ENCODE data around the gene CCN6.

Gene CCN6

DNA sequence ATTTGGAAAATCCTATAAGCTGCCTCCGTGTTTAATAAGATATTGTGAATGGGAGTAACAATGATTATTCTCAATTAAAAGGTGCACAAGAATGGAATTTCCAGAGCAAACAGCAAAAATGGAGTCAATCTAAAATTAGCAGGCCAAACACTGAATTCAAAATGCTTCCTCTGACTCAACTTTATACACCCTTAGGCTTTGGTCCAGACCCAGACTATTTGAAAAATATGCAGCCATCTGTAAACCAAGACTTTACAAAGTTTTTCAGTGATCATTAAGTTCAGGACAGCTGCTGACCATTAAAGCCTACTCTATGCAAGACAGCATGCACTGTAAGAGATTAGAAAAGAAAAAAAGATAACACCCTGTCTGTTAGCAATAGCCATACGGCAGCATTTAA lies 39.4 kb upstream of the CCN6 start:
- ChIA-PET CTCF (interaction anchor here (1.0 to 2.1 kb wide), 5 partner anchors 14 to 305 kb away, joined by 3 to 13 read pairs (median 8); no protein-coding TSS in a partner anchor), POLR2A (no interaction called here)
- H3K4me3 ChIP-seq (ENCODE audit: low read depth, low read length), result no peak overlapping the region

GRCh38 chr6:112015725-112016124 lies 38.2 kb upstream of the CCN6 start:
- H3K27ac ChIP-seq (ENCODE audit: extremely low read depth, low read depth, low read length), result no peak overlapping the region
- POLR2A ChIA-PET, result no interaction called here
- no peak for TF ChIP-seq ZNF449 (tag by site-specific recombination; IDR thresholded peaks at IDR 0.05)
- TF ChIP-seq ZNF169 (tag by site-specific recombination; IDR thresholded peaks at IDR 0.05), result no peak
- peak; percentile 71 for TF ChIP-seq PRDM1 (tag by site-specific recombination; IDR thresholded peaks at IDR 0.05)
- TF ChIP-seq ZNF623 (tag by site-specific recombination; IDR thresholded peaks at IDR 0.05), result no peak

More for the DNA sequence above, 39.4 kb upstream of the CCN6 start:
- Histone ChIP-seq H3K4me1 (ENCODE audit: control insufficient read depth, insufficient read depth, low read length) (peaks cover 13% of the 10 kb centered on the region), H3K9me3 (ENCODE audit: control insufficient read depth, insufficient read depth, low read depth, low read length) (no peaks in the 10 kb centered on the region), H3K36me3 (ENCODE audit: control insufficient read depth in 2 of 2, insufficient read depth in 1 of 2, low read length in 2 of 2) (no peaks in the 10 kb centered on the region), H3K27ac (ENCODE audit: extremely low read depth, low read depth, low read length) (no peak overlapping the region)
- no peak for TF ChIP-seq ZNF701 (tag by site-specific recombination; IDR thresholded peaks at IDR 0.05)
- no peak for TF ChIP-seq ZNF138 (tag by site-specific recombination; IDR thresholded peaks at IDR 0.05; ENCODE audit: borderline replicate concordance)
- no peak for TF ChIP-seq ZNF223 (tag by site-specific recombination; IDR thresholded peaks at IDR 0.05)
- no peak for TF ChIP-seq ZNF214 (tag by site-specific recombination; IDR thresholded peaks at IDR 0.05; ENCODE audit: borderline replicate concordance)
- TF ChIP-seq RBAK (tag by site-specific recombination; IDR thresholded peaks at IDR 0.05), result no peak

GRCh38 chr6:112016320-112016719 lies 37.6 kb upstream of the CCN6 start:
- ChIA-PET CTCF (interaction anchor here (1.6 to 2.9 kb wide), 3 partner anchors 11 to 25 kb away, joined by 7 to 28 read pairs (median 7); no protein-coding TSS in a partner anchor), POLR2A (no interaction called here)
- Histone ChIP-seq H3K36me3 (ENCODE audit: control insufficient read depth in 2 of 2, insufficient read depth in 1 of 2, low read length in 2 of 2) (no peaks in the 10 kb centered on the region), H3K4me1 (ENCODE audit: control insufficient read depth, insufficient read depth, low read length) (peaks cover 15% of the 10 kb centered on the region), H3K4me3 (ENCODE audit: low read depth, low read length) (no peak overlapping the region), H3K27ac (ENCODE audit: extremely low read depth, low read depth, low read length) (no peak overlapping the region), H3K9me3 (ENCODE audit: control insufficient read depth, insufficient read depth, low read depth, low read length) (no peaks in the 10 kb centered on the region)
- TF ChIP-seq ZNF792 (tag by site-specific recombination; IDR thresholded peaks at IDR 0.05), result no peak
- TF ChIP-seq ZNF561 (tag by site-specific recombination; IDR thresholded peaks at IDR 0.05; ENCODE audit: borderline replicate concordance), result no peak
- TF ChIP-seq ZNF354C (tag by site-specific recombination; IDR thresholded peaks at IDR 0.05; ENCODE audit: borderline replicate concordance, low read depth), result no peak
- TF ChIP-seq ZNF2 (tag by site-specific recombination; IDR thresholded peaks at IDR 0.05), result no peak
- no peak for TF ChIP-seq ZNF654 (tag by site-specific recombination; IDR thresholded peaks at IDR 0.05; ENCODE audit: low read depth)
- TF ChIP-seq ZNF433 (tag by site-specific recombination; IDR thresholded peaks at IDR 0.05; ENCODE audit: low read depth), result no peak
- no peak for TF ChIP-seq ZNF48 (tag by site-specific recombination; IDR thresholded peaks at IDR 0.05)
- TF ChIP-seq ZNF677 (tag by site-specific recombination; IDR thresholded peaks at IDR 0.05), result no peak
- no peak for TF ChIP-seq ZFP37 (tag by site-specific recombination; IDR thresholded peaks at IDR 0.05)
- TF ChIP-seq ZNF768 (tag by site-specific recombination; IDR thresholded peaks at IDR 0.05), result no peak

More at GRCh38 chr6:112015725-112016124, 38.2 kb upstream of the CCN6 start:
- H3K36me3 ChIP-seq (ENCODE audit: control insufficient read depth in 2 of 2, insufficient read depth in 1 of 2, low read length in 2 of 2), result no peaks in the 10 kb centered on the region
- no peaks in the 10 kb centered on the region for H3K9me3 ChIP-seq (ENCODE audit: control insufficient read depth, insufficient read depth, low read depth, low read length)
- CTCF ChIA-PET, result interaction anchor here (1.0 to 2.1 kb wide), 4 partner anchors 10 to 306 kb away, joined by 3 to 13 read pairs (median 10); no protein-coding TSS in a partner anchor
- H3K4me3 ChIP-seq (ENCODE audit: low read depth, low read length), result no peak overlapping the region
- peaks cover 13% of the 10 kb centered on the region for H3K4me1 ChIP-seq (ENCODE audit: control insufficient read depth, insufficient read depth, low read length)

GRCh38 chr6:112017169-112017568 lies 36.7 kb upstream of the CCN6 start:
- Histone ChIP-seq H3K4me1 (ENCODE audit: control insufficient read depth, insufficient read depth, low read length) (peaks cover 17% of the 10 kb centered on the region), H3K27ac (ENCODE audit: extremely low read depth, low read depth, low read length) (no peak overlapping the region), H3K36me3 (ENCODE audit: control insufficient read depth in 2 of 2, insufficient read depth in 1 of 2, low read length in 2 of 2) (no peaks in the 10 kb centered on the region), H3K4me3 (ENCODE audit: low read depth, low read length) (no peak overlapping the region), H3K9me3 (ENCODE audit: control insufficient read depth, insufficient read depth, low read depth, low read length) (no peaks in the 10 kb centered on the region)
- CTCF ChIA-PET, result interaction anchor here (0.5 to 2.9 kb wide), 8 partner anchors 10 to 295 kb away, joined by 3 to 28 read pairs (median 4); no protein-coding TSS in a partner anchor
- POLR2A ChIA-PET, result no interaction called here
- TF ChIP-seq KLF9 (tag by site-specific recombination; IDR thresholded peaks at IDR 0.05; ENCODE audit: low read depth) (no peak), ZNF146 (tag by site-specific recombination; IDR thresholded peaks at IDR 0.05) (no peak), ZFHX2 (tag by site-specific recombination; conservative IDR thresholded peaks at IDR 0.05) (peak; percentile 66)
- TF ChIP-seq, protein P1, sequence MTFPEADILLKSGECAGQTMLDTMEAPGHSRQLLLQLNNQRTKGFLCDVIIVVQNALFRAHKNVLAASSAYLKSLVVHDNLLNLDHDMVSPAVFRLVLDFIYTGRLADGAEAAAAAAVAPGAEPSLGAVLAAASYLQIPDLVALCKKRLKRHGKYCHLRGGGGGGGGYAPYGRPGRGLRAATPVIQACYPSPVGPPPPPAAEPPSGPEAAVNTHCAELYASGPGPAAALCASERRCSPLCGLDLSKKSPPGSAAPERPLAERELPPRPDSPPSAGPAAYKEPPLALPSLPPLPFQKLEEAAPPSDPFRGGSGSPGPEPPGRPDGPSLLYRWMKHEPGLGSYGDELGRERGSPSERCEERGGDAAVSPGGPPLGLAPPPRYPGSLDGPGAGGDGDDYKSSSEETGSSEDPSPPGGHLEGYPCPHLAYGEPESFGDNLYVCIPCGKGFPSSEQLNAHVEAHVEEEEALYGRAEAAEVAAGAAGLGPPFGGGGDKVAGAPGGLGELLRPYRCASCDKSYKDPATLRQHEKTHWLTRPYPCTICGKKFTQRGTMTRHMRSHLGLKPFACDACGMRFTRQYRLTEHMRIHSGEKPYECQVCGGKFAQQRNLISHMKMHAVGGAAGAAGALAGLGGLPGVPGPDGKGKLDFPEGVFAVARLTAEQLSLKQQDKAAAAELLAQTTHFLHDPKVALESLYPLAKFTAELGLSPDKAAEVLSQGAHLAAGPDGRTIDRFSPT (tag by site-specific recombination; IDR thresholded peaks at IDR 0.05), result no peak
- TF ChIP-seq, protein P2, sequence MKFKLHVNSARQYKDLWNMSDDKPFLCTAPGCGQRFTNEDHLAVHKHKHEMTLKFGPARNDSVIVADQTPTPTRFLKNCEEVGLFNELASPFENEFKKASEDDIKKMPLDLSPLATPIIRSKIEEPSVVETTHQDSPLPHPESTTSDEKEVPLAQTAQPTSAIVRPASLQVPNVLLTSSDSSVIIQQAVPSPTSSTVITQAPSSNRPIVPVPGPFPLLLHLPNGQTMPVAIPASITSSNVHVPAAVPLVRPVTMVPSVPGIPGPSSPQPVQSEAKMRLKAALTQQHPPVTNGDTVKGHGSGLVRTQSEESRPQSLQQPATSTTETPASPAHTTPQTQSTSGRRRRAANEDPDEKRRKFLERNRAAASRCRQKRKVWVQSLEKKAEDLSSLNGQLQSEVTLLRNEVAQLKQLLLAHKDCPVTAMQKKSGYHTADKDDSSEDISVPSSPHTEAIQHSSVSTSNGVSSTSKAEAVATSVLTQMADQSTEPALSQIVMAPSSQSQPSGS (tag by site-specific recombination; IDR thresholded peaks at IDR 0.05; ENCODE audit: low read depth), result 0 out of 2 replicates have a peak, but pooled peaks have one; percentile 42

Measured in HEK293 (cell line).